GM23248 (cell line): ENCODE results near the gene ACER3.

Experiments
- EZH2 ChIP-seq: fragments of 200-600 bp; sonication (generic); IDR thresholded peaks from 2 replicates; pipeline ENCODE4 v1.6.1; 2018; ENCODE audit warnings: antibody characterized with exemption, mild to moderate bottlenecking; ENCODE audit not compliant: insufficient read depth, poor library complexity, severe bottlenecking
- EZH2phosphoT487 ChIP-seq: fragments of 200-600 bp; sonication (generic); IDR thresholded peaks from 2 replicates; pipeline ENCODE4 v1.6.1; 2018; ENCODE audit warnings: antibody characterized with exemption, moderate library complexity, mild to moderate bottlenecking, low read depth; ENCODE audit not compliant: insufficient read depth

- no peak for TF ChIP-seq EZH2
- no peak for TF ChIP-seq EZH2phosphoT487
Observed at GRCh38 chr11:76857781-76858410, 2.8 kb upstream of the ACER3 start.
